Stimulated activated CD8-positive, alpha-beta memory T cell treated with anti-CD3 and anti-CD28 coated beads, Interleukin-7, amount 100 ng/mL, for 1 hour (primary cell): Measurements from ENCODE around the gene AGO4.

Source experiments
- DNase-seq, 2 donors: peaks; one replicate each; pipeline ENCODE4 v3.0.0-alpha.2; 2020; ENCODE audit warnings: low read depth in 2 of 2

The AGO4 gene

GRCh38 chr1:35894183-35894582 is 86.4 kb downstream of the AGO4 start:
- no peak for DNase-seq

GRCh38 chr1:35894656-35895055 is 86.8 kb downstream of the AGO4 start:
- no peak for DNase-seq

DNA sequence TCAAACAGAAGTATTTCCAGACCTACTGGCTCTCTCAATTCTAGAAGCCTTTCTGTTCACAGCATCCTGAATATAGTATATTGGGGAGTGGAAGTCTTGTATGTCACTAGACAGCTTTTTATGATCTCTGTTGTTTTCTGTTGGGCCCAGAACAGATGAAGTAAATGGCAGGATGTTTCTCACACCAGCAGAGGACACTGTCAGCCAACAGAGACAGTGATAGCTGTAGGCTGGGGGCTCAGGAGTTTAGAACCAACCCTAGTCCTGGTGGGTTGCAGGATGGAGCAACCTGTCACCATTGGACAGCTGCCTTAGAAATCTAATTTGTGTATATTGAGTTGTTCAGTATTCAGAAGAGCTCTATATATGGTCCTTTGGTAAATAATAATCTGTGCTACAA is 92.1 kb downstream of the AGO4 start:
- DNase-seq = no peak

- DNase-seq = no peak
Measured at GRCh38 chr1:35901235-35901634, 93.4 kb downstream of the AGO4 start.

GRCh38 chr1:35902671-35903070 is 94.9 kb downstream of the AGO4 start:
- no peak for DNase-seq
